Endodermal cell (in vitro differentiated cells): ENCODE measurements around the gene C12orf76. TPM values are rescaled to one million over a fixed set of nuclear protein-coding genes. Genes with fewer than 3 reads are reported as not detected.

Source experiments
- DNase-seq: peaks from one replicate; pipeline ENCODE4 v3.0.0-alpha.2; 2017
- H3K27ac ChIP-seq: 2 replicates; pipeline ENCODE4 v1.5.1; 2013; ENCODE audit warnings: mild to moderate bottlenecking, low read depth, low read length, moderate library complexity
- H3K27me3 ChIP-seq: 2 replicates; pipeline ENCODE4 v1.6.1; 2013; ENCODE audit warnings: mild to moderate bottlenecking, low read length, moderate library complexity; ENCODE audit not compliant: insufficient read depth, control insufficient read depth, poor library complexity, severe bottlenecking
- H3K36me3 ChIP-seq: 2 replicates; pipeline ENCODE4 v1.7.0; 2013; ENCODE audit warnings: mild to moderate bottlenecking, low read length, moderate library complexity; ENCODE audit not compliant: control insufficient read depth, insufficient read depth
- H3K4me1 ChIP-seq: one replicate; pipeline ENCODE4 v1.7.0; 2013; ENCODE audit warnings: low read length; ENCODE audit not compliant: control insufficient read depth, insufficient read depth
- H3K4me3 ChIP-seq: 2 replicates; pipeline ENCODE4 v1.5.1; 2013; ENCODE audit warnings: mild to moderate bottlenecking, low read length, moderate library complexity
- H3K9ac ChIP-seq: 2 replicates; pipeline ENCODE4 v1.6.1; 2013; ENCODE audit warnings: mild to moderate bottlenecking, low read length, moderate library complexity; ENCODE audit not compliant: poor library complexity, severe bottlenecking; ENCODE audit errors: extremely low read depth
- H3K9me3 ChIP-seq: 2 replicates; pipeline ENCODE4 v1.6.1; 2013; ENCODE audit warnings: mild to moderate bottlenecking, low read length, moderate library complexity; ENCODE audit not compliant: control insufficient read depth
- H3K27ac Mint-ChIP-seq: 2 replicates; pipeline ENCODE4 v1.8.0; 2020; ENCODE audit warnings: mixed read lengths
- H3K27me3 Mint-ChIP-seq: 2 replicates; pipeline ENCODE4 v1.8.0; 2021; ENCODE audit warnings: mild to moderate bottlenecking, mixed read lengths; ENCODE audit not compliant: insufficient read depth
- H3K36me3 Mint-ChIP-seq: 2 replicates; pipeline ENCODE4 v1.8.0; 2020; ENCODE audit warnings: low read depth, mixed read lengths
- H3K4me1 Mint-ChIP-seq: 2 replicates; pipeline ENCODE4 v1.8.0; 2020; ENCODE audit warnings: mixed read lengths
- H3K4me3 Mint-ChIP-seq: 2 replicates; pipeline ENCODE4 v1.8.0; 2020; ENCODE audit warnings: mild to moderate bottlenecking, moderate library complexity, mixed read lengths
- H3K9me3 Mint-ChIP-seq: 2 replicates; pipeline ENCODE4 v1.8.0; 2020; ENCODE audit warnings: mild to moderate bottlenecking, mixed read lengths
- WGBS, 2 experiments: methylation state at CpG; one replicate each; pipeline versions ENCODE4 v1.1.5 to v1.1.7; 2013; ENCODE audit warnings: missing lambda C conversion rate in 2 of 2, mixed read lengths in 1 of 2; ENCODE audit not compliant: insufficient coverage in 1 of 2, insufficient read length in 1 of 2; 5-methylcytosine and 5-hydroxymethylcytosine counted together
- total RNA-seq, 2 donors: library from RNA; stranded (reverse); fragmentation: NEBNext Ultra II Directional in 1 of 2; extraction: Animal tissue kit (Norgen Biotek cat#: 25700) in 1 of 2; gene quantifications; 2 replicates in 1 of 2; 3 replicates in 1 of 2; pipeline ENCODE4 v1.2.1, GENCODE V29; 2021
- TF ChIP-seq, protein P1 (sequence below): fragments of 200-600 bp; sonication (generic); conservative IDR thresholded peaks from 2 replicates; pipeline ENCODE4 v1.5.0; 2021; ENCODE audit warnings: antibody characterized with exemption, mild to moderate bottlenecking

Gene C12orf76
- total RNA-seq, 2 donors from 2014 or later, result 19.6 to 23.5 TPM

DNA sequence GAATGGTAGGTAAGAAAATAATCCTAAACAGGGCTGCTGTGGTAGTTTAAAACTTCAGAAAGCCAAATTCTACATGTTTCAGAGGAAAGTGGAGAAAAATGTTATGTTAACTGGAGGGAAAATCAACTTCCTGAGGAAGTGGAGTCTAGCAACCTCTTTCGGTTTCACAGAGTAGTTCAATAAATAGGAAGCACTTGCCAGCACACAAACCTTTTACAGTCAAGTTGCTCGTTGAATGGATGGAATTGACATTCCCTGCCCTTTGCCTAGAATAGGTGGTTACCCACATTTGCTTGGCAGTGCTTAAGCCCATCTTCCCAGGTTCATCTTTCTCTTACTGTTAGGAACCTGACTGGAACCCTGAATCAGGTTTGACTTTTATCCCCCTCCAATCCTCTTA, 33.2 kb downstream of the C12orf76 start:
- TF ChIP-seq, protein P1, sequence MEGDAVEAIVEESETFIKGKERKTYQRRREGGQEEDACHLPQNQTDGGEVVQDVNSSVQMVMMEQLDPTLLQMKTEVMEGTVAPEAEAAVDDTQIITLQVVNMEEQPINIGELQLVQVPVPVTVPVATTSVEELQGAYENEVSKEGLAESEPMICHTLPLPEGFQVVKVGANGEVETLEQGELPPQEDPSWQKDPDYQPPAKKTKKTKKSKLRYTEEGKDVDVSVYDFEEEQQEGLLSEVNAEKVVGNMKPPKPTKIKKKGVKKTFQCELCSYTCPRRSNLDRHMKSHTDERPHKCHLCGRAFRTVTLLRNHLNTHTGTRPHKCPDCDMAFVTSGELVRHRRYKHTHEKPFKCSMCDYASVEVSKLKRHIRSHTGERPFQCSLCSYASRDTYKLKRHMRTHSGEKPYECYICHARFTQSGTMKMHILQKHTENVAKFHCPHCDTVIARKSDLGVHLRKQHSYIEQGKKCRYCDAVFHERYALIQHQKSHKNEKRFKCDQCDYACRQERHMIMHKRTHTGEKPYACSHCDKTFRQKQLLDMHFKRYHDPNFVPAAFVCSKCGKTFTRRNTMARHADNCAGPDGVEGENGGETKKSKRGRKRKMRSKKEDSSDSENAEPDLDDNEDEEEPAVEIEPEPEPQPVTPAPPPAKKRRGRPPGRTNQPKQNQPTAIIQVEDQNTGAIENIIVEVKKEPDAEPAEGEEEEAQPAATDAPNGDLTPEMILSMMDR, result no peak
- H3K27ac Mint-ChIP-seq, result no peak overlapping the region
- H3K4me1 ChIP-seq, result no peaks in the 10 kb centered on the region
- peaks cover 73% of the 10 kb centered on the region for H3K36me3 ChIP-seq
- 100% methylated on average over 2 of the region's 2 CpGs for WGBS, 2 experiments
- no peaks in the 10 kb centered on the region for H3K27me3 Mint-ChIP-seq
- no peaks in the 10 kb centered on the region for H3K9me3 ChIP-seq
- no peaks in the 10 kb centered on the region for H3K9me3 Mint-ChIP-seq
- no peak for DNase-seq
- no peak overlapping the region for H3K9ac ChIP-seq
- no peak overlapping the region for H3K4me3 Mint-ChIP-seq
- H3K4me3 ChIP-seq, result no peak overlapping the region
- H3K36me3 Mint-ChIP-seq, result peaks cover 56% of the 10 kb centered on the region
- no peak overlapping the region for H3K27ac ChIP-seq
- H3K4me1 Mint-ChIP-seq, result no peaks in the 10 kb centered on the region
- H3K27me3 ChIP-seq, result no peaks in the 10 kb centered on the region

DNA sequence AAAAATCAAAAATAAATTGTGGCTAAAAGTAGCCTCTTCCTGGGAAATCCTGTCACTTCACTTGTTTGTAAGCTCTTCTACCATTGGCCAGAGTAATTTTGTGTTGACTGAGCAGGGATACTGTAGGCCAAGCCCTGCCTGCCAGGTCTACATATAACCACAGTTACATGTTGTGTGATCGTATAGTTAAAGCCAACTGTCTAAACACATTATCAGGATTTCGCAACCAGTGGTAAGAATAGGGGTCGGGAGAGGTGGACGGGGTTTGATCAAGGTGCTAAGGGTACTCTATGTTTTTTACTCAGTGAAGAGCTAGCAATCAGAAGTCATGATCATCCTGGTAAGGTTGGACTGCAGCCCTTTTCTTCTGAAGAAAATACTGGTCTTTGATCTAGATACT, 35.7 kb downstream of the C12orf76 start:
- Histone ChIP-seq H3K9me3 (no peaks in the 10 kb centered on the region), H3K9ac (no peak overlapping the region), H3K4me1 (no peaks in the 10 kb centered on the region), H3K27ac (no peak overlapping the region), H3K27me3 (no peaks in the 10 kb centered on the region), H3K4me3 (no peak overlapping the region), H3K36me3 (peaks cover 48% of the 10 kb centered on the region)
- H3K9me3 Mint-ChIP-seq, result no peaks in the 10 kb centered on the region
- H3K36me3 Mint-ChIP-seq, result peaks cover 41% of the 10 kb centered on the region
- TF ChIP-seq, protein P1, result no peak
- no peaks in the 10 kb centered on the region for H3K4me1 Mint-ChIP-seq
- no peak overlapping the region for H3K4me3 Mint-ChIP-seq
- H3K27me3 Mint-ChIP-seq, result no peaks in the 10 kb centered on the region
- 91% methylated on average over 4 of the region's 4 CpGs; no CpG with 5 or more reads in 1 of the 2 experiments for WGBS, 2 experiments
- no peak for DNase-seq
- no peak overlapping the region for H3K27ac Mint-ChIP-seq

DNA sequence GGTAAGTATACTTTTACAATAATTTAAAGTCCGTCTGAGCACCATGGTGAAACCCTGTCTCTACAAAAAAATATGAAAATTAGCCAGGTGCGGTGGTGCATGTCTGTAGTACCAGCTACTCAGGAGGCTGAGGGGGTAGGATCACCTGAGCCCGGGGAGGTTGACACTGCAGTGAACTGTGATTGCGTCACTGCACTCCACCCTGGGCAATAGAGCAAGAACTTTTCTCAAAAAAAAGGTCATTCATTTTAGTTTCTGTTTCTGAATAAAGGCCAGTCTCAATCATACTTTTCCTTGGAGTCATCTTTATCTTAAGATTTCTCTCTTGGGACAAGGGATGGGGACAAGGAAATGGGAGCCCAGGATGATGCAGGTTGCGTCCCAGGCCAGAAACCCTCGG, 36.2 kb downstream of the C12orf76 start:
- H3K27ac ChIP-seq, result no peak overlapping the region
- Mint-ChIP-seq H3K9me3 (no peaks in the 10 kb centered on the region), H3K4me3 (no peak overlapping the region), H3K36me3 (peaks cover 36% of the 10 kb centered on the region), H3K27me3 (no peaks in the 10 kb centered on the region), H3K27ac (no peak overlapping the region), H3K4me1 (no peaks in the 10 kb centered on the region)
- WGBS, 2 experiments, result 94 to 96% methylated on average over 6 of the region's 6 CpGs
- no peak overlapping the region for H3K4me3 ChIP-seq
- H3K9ac ChIP-seq, result no peak overlapping the region
- H3K27me3 ChIP-seq, result no peaks in the 10 kb centered on the region
- no peaks in the 10 kb centered on the region for H3K9me3 ChIP-seq
- peaks cover 43% of the 10 kb centered on the region for H3K36me3 ChIP-seq
- H3K4me1 ChIP-seq, result no peaks in the 10 kb centered on the region
- DNase-seq, result no peak
- TF ChIP-seq, protein P1, result no peak
